CD4-positive, alpha-beta T cell treated with Interleukin-4 for 4 hours (primary cell): Measurements from ENCODE around the gene POM121.
"Not testable (repeated sequence)": the region's sequence is repeated elsewhere in the genome, so short reads cannot be mapped to it uniquely, and the experiment has no call there.

Experiments used
- DNase-seq: peaks from one replicate; pipeline ENCODE4 v3.0.0-alpha.2; 2020

Gene POM121

GRCh38 chr7:72949686-72950085 is 24.8 kb downstream of the POM121 start:
- not testable (repeated sequence) for DNase-seq

- not testable (repeated sequence) for DNase-seq
Observed at GRCh38 chr7:72950432-72950831, 25.5 kb downstream of the POM121 start.

GRCh38 chr7:72953901-72954562 is 29.1 kb downstream of the POM121 start:
- DNase-seq = not testable (repeated sequence)

GRCh38 chr7:72954563-72955198 is 29.8 kb downstream of the POM121 start:
- not testable (repeated sequence) for DNase-seq

GRCh38 chr7:72960029-72960428 is 35.1 kb downstream of the POM121 start:
- not testable (repeated sequence) for DNase-seq

GRCh38 chr7:72960626-72961345 is 35.9 kb downstream of the POM121 start:
- not testable (repeated sequence) for DNase-seq

GRCh38 chr7:72961346-72961650 is 36.4 kb downstream of the POM121 start:
- not testable (repeated sequence) for DNase-seq

GRCh38 chr7:72963056-72963455 is 38.2 kb downstream of the POM121 start:
- DNase-seq = not testable (repeated sequence)

GRCh38 chr7:72965186-72965975 is 40.5 kb downstream of the POM121 start:
- DNase-seq = not testable (repeated sequence)

GRCh38 chr7:72966892-72967291 is 42.0 kb downstream of the POM121 start:
- DNase-seq = not testable (repeated sequence)

- DNase-seq = not testable (repeated sequence)
Observed at GRCh38 chr7:72968980-72969516, 44.2 kb downstream of the POM121 start, which contains the start of gene TRIM74. TSS of gene TRIM74 (minus strand) at chr7:72969466. CDS start at chr7:72966157, 3,309 bp downstream.

GRCh38 chr7:72969688-72970087 is 44.8 kb downstream of the POM121 start:
- not testable (repeated sequence) for DNase-seq

- not testable (repeated sequence) for DNase-seq
Observed at GRCh38 chr7:72971505-72971904, 46.6 kb downstream of the POM121 start.

GRCh38 chr7:72974781-72975180 is 49.9 kb downstream of the POM121 start:
- DNase-seq = not testable (repeated sequence)

GRCh38 chr7:72975656-72976286 is 50.9 kb downstream of the POM121 start:
- DNase-seq = not testable (repeated sequence)

GRCh38 chr7:72976434-72976833 is 51.5 kb downstream of the POM121 start:
- DNase-seq = not testable (repeated sequence)

- not testable (repeated sequence) for DNase-seq
Observed at GRCh38 chr7:72980382-72980781, 55.5 kb downstream of the POM121 start.

- not testable (repeated sequence) for DNase-seq
Observed at GRCh38 chr7:72982084-72982483, 57.2 kb downstream of the POM121 start.

GRCh38 chr7:72990146-72990913 is 65.4 kb downstream of the POM121 start:
- DNase-seq = not testable (repeated sequence)

- not testable (repeated sequence) for DNase-seq
Observed at GRCh38 chr7:72995484-72995883, 70.6 kb downstream of the POM121 start.

- DNase-seq = not testable (repeated sequence)
Observed at GRCh38 chr7:72997447-72997846, 72.6 kb downstream of the POM121 start.
